Stimulated activated CD4-positive, alpha-beta T cell treated with anti-CD3 and anti-CD28 coated beads, Interleukin-4, amount 100 ng/mL, for 48 hours (primary cell): ENCODE data around the gene MCC.

Source experiments
- DNase-seq, 2 donors: peaks; one replicate each; pipeline ENCODE4 v3.0.0-alpha.2; 2020; ENCODE audit warnings: low read depth in 2 of 2

Gene MCC

GRCh38 chr5:112977440-112977861 lies 510.8 kb downstream of the MCC start:
- no peak for DNase-seq

GRCh38 chr5:112976432-112977309 lies 511.6 kb downstream of the MCC start, which contains the start of gene DCP2:
Gene DCP2, plus strand, starts transcription at chr5:112976798. Its CDS starts 136 bp downstream, at chr5:112976934.
- peak; percentile 90 to 92 for DNase-seq

- no peak for DNase-seq
These were observed 512.4 kb downstream of the MCC start for GRCh38 chr5:112975721-112976431.

GRCh38 chr5:112974901-112975300 lies 513.4 kb downstream of the MCC start:
- no peak for DNase-seq

- DNase-seq = no peak
These were observed 514.3 kb downstream of the MCC start for GRCh38 chr5:112973904-112974303.

- DNase-seq = no peak
These were observed 515.2 kb downstream of the MCC start for GRCh38 chr5:112973036-112973435.
